ENCODE measurements around the gene CCDC88B.

The CCDC88B gene

GRCh38 chr11:64351136-64351631 lies 11.2 kb downstream of the CCDC88B start:
- Histone ChIP-seq H3K36me3 (ENCODE audit: insufficient read depth, low read length) (no peaks in the 10 kb centered on the region), H3K79me2 (ENCODE audit: insufficient read depth, low read length) (no peaks in the 10 kb centered on the region), H3K4me1 (ENCODE audit: insufficient read depth, low read length) (no peaks in the 10 kb centered on the region), H3K4me3 (ENCODE audit: low read depth in 1 of 2, low read length in 2 of 2) (no peak overlapping the region), H3K4me2 (ENCODE audit: insufficient read depth, low read length) (no peak overlapping the region), H3K9me3 (ENCODE audit: insufficient read depth, low read length, severe bottlenecking) (no peaks in the 10 kb centered on the region), H2AFZ (ENCODE audit: low read depth, low read length) (no peak overlapping the region), H3K27me3 (ENCODE audit: insufficient read depth, low read length, poor library complexity) (no peaks in the 10 kb centered on the region), H3K27ac (ENCODE audit: low read length) (no peak overlapping the region), H3K9ac (ENCODE audit: low read depth, low read length) (no peak overlapping the region), H4K20me1 (ENCODE audit: insufficient read depth, low read length) (no peaks in the 10 kb centered on the region)
- no peak for DNase-seq
- TF ChIP-seq EZH2 (IDR thresholded peaks at IDR 0.05; ENCODE audit: borderline replicate concordance, low read depth, low read length, severe bottlenecking) (no peak), CTCF (IDR thresholded peaks at IDR 0.05; ENCODE audit: borderline replicate concordance, extremely low read depth, low read length, poor library complexity, severe bottlenecking) (no peak)
- no peak for ATAC-seq (ENCODE audit: insufficient read depth, low read depth)

- no peaks in the 10 kb centered on the region for H3K9me3 ChIP-seq (ENCODE audit: insufficient read depth, low read length, severe bottlenecking)
- TF ChIP-seq EZH2 (IDR thresholded peaks at IDR 0.05; ENCODE audit: borderline replicate concordance, low read depth, low read length, severe bottlenecking) (no peak), CTCF (IDR thresholded peaks at IDR 0.05; ENCODE audit: borderline replicate concordance, extremely low read depth, low read length, poor library complexity, severe bottlenecking) (no peak)
- no peaks in the 10 kb centered on the region for H3K36me3 ChIP-seq (ENCODE audit: insufficient read depth, low read length)
- H3K79me2 ChIP-seq (ENCODE audit: insufficient read depth, low read length): no peaks in the 10 kb centered on the region
- H3K4me2 ChIP-seq (ENCODE audit: insufficient read depth, low read length): no peak overlapping the region
- H2AFZ ChIP-seq (ENCODE audit: low read depth, low read length): no peak overlapping the region
- no peak overlapping the region for H3K4me3 ChIP-seq (ENCODE audit: low read depth in 1 of 2, low read length in 2 of 2)
- H3K27ac ChIP-seq (ENCODE audit: low read length): no peak overlapping the region
- ATAC-seq (ENCODE audit: insufficient read depth, low read depth) (no peak), DNase-seq (no peak)
- H3K27me3 ChIP-seq (ENCODE audit: insufficient read depth, low read length, poor library complexity): no peaks in the 10 kb centered on the region
- H4K20me1 ChIP-seq (ENCODE audit: insufficient read depth, low read length): no peaks in the 10 kb centered on the region
- no peak overlapping the region for H3K9ac ChIP-seq (ENCODE audit: low read depth, low read length)
- H3K4me1 ChIP-seq (ENCODE audit: insufficient read depth, low read length): no peaks in the 10 kb centered on the region
These were observed 12.3 kb downstream of the CCDC88B start for GRCh38 chr11:64352099-64352994.

GRCh38 chr11:64352995-64353714 lies 13.2 kb downstream of the CCDC88B start:
- no peak overlapping the region for H3K9ac ChIP-seq (ENCODE audit: low read depth, low read length)

More at GRCh38 chr11:64352995-64353714, 13.2 kb downstream of the CCDC88B start:
- ATAC-seq (ENCODE audit: insufficient read depth, low read depth) (no peak), DNase-seq (no peak)
- Histone ChIP-seq H3K4me3 (ENCODE audit: low read depth in 1 of 2, low read length in 2 of 2) (no peak overlapping the region), H4K20me1 (ENCODE audit: insufficient read depth, low read length) (no peaks in the 10 kb centered on the region), H3K4me1 (ENCODE audit: insufficient read depth, low read length) (peaks cover 5% of the 10 kb centered on the region), H3K27me3 (ENCODE audit: insufficient read depth, low read length, poor library complexity) (no peaks in the 10 kb centered on the region), H3K79me2 (ENCODE audit: insufficient read depth, low read length) (peaks cover under 1% of the 10 kb centered on the region; the same call in 1 of the 2 replicates), H3K36me3 (ENCODE audit: insufficient read depth, low read length) (no peaks in the 10 kb centered on the region), H2AFZ (ENCODE audit: low read depth, low read length) (no peak overlapping the region), H3K4me2 (ENCODE audit: insufficient read depth, low read length) (no peak overlapping the region), H3K9me3 (ENCODE audit: insufficient read depth, low read length, severe bottlenecking) (no peaks in the 10 kb centered on the region), H3K27ac (ENCODE audit: low read length) (no peak overlapping the region)
- TF ChIP-seq CTCF (IDR thresholded peaks at IDR 0.05; ENCODE audit: borderline replicate concordance, extremely low read depth, low read length, poor library complexity, severe bottlenecking) (no peak), EZH2 (IDR thresholded peaks at IDR 0.05; ENCODE audit: borderline replicate concordance, low read depth, low read length, severe bottlenecking) (no peak)

Measured in DND-41 (cell line).